Fibroblast of skin of right quadriceps (primary cell): ENCODE results near the gene MTHFD1L.

Experiments
- DNase-seq: peaks from one replicate; pipeline ENCODE4 v3.0.0-alpha.2; 2013

The MTHFD1L gene

DNA sequence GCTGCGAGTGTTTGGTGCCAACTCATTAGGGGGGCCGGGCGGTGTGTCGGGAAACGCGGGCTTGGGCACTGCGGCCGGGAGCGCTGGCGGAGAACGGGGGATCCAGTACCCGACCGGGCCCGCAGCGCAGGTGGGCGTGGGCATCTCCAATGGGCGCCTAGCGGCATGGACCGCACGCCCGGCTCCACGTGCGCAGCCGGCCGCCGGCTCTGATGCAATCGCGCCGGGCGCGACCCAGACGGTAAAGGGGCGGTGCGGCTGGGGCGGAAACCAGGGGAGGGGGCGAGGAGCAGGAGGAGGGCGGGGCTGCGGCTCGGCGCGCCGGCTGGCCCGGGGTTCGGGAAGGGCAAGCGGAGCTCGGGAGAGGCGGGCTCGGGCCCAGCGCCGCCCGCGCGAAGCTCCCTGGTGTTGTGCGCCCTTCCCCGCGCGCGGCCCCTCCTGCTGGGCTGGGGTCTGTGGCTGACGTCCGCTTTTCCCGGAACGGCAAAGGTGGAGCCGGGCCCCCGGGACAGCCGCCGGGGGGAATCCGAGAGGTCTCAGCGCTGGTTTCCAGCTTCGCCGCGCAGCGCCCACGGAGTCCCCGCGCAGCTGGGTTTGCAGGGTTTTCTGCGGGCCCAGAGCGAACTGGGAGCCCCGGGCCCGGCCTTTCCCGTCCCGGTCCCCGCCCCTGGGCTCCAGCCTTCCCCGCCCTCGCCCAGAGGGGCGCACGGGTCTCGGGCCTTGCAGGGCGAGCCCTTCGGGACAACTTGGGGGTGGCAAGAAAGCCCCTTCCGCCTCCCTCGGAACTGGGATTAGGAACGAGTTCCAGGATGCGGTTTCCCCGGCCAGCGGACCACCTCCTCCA, 867 bp downstream of the MTHFD1L start:
- peak; percentile 95 for DNase-seq

DNA sequence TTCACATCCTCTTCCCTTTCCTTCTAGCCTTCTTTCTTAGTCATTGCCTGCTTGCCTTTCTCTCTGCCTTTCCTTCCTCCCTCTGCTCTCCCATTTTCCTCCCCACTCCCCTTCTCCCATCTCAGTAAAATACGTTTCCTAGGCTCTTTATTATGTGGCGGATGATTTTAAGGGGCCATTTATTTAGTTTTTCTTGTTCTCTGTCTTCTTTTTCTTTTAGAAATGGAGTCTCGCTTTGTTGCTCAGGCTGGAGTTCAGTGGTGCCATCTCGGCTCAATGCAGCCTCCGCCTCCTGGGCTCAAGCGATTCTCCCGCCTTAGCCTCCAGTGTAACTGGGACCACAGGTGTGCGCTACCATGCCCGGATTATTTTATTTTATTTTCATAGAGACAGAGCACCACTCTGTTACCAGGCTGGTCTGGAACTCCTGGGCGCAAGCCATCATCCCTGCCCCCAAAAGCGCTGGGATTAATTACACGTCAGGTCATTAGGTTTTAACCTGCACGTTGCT, 1.5 kb downstream of the MTHFD1L start:
- no peak for DNase-seq

DNA sequence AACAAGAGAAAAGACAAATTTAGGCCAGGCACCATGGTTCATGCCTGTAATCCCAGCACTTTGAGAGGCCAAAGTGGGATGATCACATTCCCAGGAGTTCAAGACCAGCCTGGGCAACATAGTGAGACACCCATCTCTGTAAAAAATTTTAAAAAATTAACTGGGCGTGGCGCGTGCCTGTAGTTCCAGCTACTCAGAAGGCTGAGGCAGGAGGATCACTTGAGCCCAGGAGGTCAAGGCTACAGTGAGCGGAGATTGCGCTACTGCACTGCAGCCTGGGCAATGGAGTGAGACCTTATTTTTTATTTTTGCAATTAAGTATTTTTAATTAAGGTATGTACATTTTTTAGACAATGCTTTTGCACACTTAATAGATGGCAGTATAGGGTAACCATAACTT, 3.3 kb downstream of the MTHFD1L start:
- no peak for DNase-seq

- no peak for DNase-seq
Observed at GRCh38 chr6:150874179-150874578, 8.7 kb downstream of the MTHFD1L start.

DNA sequence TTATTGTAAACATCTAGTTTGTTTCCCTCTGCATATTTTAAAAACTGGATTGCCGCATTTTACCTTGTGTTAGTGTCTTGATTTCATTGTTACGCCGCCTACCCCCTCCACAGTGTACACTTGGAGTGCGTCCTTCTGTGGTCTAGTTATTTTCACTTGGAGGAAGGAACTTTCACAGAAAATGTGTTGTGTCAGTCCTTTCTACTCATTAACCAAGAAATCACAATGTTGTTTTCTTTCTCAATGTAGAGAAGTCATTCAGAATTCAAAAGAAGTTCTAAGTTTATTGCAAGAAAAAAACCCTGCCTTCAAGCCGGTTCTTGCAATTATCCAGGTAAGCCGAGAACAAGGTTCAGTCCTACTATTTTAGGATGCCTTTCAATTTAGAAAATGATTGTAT, 10.3 kb downstream of the MTHFD1L start:
- DNase-seq, result no peak

DNA sequence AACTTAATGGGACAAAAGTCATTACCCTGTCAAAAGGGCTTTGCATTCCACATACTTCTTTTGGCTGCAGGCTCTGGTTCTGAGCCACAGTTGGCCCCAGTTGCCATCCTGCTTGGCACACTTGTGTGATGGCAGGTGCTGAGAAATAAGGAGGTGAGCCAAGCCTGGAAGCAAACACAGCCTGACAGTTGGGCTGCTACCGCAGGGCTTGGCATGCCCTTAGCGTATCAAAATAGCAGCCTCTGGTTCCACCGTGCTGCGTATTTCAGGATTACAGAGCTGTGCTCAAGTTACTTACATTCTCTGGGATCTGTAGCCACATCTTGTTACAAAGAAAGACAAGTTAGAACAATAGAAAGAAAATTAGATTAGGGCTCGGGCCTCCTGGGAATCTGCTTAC, 11.1 kb downstream of the MTHFD1L start:
- DNase-seq, result no peak

GRCh38 chr6:150877928-150878327, 12.4 kb downstream of the MTHFD1L start:
- no peak for DNase-seq

GRCh38 chr6:150878347-150879213, 13.1 kb downstream of the MTHFD1L start:
- no peak for DNase-seq

DNA sequence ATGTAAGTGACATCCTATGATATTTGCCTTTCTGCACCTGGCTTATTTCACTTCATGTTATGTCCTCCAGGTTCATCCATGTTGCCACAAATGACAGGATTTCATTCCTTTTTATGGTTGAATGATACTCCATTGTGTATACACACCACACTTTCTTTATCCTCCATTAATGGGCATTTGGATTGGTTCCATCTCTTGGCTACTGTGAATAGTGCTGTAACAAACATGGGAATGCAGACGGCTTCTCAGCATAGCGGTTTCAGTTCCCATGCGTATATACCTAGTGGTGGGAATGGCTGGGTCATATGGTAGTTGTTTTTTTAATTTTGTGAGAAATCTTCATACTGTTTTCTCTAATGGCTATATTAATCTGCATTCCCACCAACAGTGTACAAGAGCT, 14.8 kb downstream of the MTHFD1L start:
- no peak for DNase-seq

DNA sequence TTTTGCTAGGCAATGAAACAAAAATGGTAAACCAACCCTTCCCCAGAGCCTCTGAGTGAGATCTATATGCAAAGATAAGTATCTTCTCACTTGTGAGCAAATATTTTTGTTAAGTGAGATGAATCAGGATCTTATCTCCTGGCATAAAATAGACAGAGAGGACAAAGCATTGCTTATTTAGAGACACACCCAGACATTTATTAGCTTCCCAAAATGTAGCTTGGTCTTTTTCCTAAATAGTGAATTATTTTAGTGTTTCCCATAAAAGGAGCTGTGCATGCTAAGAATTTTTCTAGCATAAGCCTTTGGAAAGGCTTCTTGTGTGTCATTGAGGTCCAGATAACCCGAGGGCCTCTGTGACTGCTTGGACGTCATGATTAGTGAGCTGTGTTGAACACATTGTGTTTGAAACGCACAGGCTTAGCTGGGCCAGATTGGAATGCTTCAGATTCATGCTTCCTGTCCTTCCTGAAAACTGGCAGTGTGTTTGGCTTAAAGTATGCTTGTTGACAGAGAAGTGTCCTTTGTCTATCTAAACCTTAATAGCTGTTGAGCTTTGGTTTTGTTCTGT, 16.5 kb downstream of the MTHFD1L start:
- peak; percentile 93 for DNase-seq

DNA sequence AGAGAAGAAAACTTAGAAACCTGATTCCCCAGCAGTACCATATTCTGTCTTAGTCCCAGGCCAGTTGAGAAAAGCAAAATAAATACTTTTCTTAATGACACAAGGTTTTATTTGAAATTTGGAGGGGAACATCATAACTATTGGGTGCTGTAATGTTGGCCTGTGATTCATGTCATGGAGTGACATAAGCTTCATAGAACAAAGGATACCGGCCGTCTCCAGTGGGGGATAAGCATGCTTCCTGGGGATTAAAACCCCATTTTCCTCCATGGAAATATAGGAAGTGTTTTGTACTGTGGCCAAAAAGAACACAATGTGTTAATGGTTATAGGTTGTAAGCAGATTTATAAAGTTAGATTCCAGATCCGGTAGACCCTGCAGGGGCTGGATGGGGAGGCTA, 18.0 kb downstream of the MTHFD1L start:
- peak; percentile 57 for DNase-seq

DNA sequence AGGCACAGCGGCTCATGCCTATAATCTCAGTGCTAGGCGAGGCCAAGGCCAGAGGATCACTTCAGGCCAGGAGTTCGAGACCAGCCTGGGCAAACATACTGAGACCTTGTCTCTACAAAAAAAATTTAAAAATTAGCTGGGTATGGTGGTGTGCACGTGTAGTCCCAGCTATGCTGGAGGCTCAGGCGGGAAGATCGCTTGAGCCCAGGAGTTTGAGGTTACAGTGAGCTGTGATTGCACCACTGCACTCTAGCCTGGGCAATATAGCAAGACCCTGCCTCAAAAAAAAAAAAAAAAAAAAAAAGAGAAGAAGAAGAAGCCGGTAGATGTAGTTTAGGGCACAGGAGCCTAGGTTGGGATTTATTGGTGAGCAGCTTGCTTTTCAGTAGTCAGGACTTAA, 20.7 kb downstream of the MTHFD1L start:
- DNase-seq, result no peak

GRCh38 chr6:150887978-150888563, 22.6 kb downstream of the MTHFD1L start:
- DNase-seq, result no peak

DNA sequence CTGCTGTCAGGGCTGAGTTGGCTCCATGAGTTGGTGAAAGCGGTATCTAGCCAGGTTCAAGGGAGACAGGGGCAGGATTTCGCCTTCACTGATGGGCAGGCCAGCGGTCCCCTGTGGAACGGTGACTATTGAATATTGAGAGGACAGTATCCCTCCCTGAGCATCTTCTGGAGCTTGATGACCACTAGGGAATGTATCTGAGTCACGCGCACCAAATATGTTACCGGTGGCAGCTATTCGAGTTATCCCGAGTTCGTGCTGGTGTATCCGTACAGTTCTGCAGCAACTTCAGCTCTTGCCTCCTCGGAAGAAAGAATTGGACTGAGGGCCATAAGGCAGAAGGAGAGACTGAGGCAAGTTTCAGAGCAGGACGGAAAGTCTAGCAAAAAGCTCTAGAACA, 24.8 kb downstream of the MTHFD1L start:
- no peak for DNase-seq

GRCh38 chr6:150891888-150892485, 26.5 kb downstream of the MTHFD1L start:
- peak; percentile 73 for DNase-seq

GRCh38 chr6:150894191-150894744, 28.8 kb downstream of the MTHFD1L start:
- no peak for DNase-seq

- peak; percentile 66 for DNase-seq
Observed at GRCh38 chr6:150894935-150895552, 29.5 kb downstream of the MTHFD1L start.

GRCh38 chr6:150895928-150896632, 30.6 kb downstream of the MTHFD1L start:
- no peak for DNase-seq

GRCh38 chr6:150897400-150897943, 32.0 kb downstream of the MTHFD1L start:
- no peak for DNase-seq

GRCh38 chr6:150898399-150899170, 33.1 kb downstream of the MTHFD1L start:
- peak; percentile 74 for DNase-seq
